HEK293 (cell line): ENCODE results near the gene RFLNA.

Experiments
- CTCF ChIA-PET: fragments of 350-600 bp; formaldehyde crosslinking; extraction: SDS; loops from one replicate; lab custom pipeline; 2021; ENCODE audit warnings: antibody characterized with exemption; lab: Yijun Ruan, JAX
- POLR2A ChIA-PET: fragments of 300-600 bp; formaldehyde crosslinking; extraction: SDS; loops from one replicate; lab custom pipeline; 2020; ENCODE audit warnings: antibody characterized with exemption, inconsistent platforms; lab: Yijun Ruan, JAX
- H3K27ac ChIP-seq: fragments of 200-500 bp; sonication (Bioruptor generic); 2 replicates; pipeline ENCODE4 v1.5.1; 2014; ENCODE audit warnings: low read depth, low read length, control low read depth, inconsistent platforms; ENCODE audit errors: extremely low read depth
- H3K36me3 ChIP-seq, 2 experiments: fragments of 200-500 bp in 1 of 2; sonication (Bioruptor generic) in 1 of 2; 1 replicate in 1 of 2; 2 replicates in 1 of 2; pipeline ENCODE4 v1.5.1; 2014 to 2017; ENCODE audit warnings: inconsistent platforms in 2 of 2, low read length in 2 of 2; ENCODE audit not compliant: control insufficient read depth in 2 of 2, insufficient read depth in 1 of 2
- H3K4me1 ChIP-seq: fragments of 200-500 bp; sonication (Bioruptor generic); 2 replicates; pipeline ENCODE4 v1.5.1; 2014; ENCODE audit warnings: mild to moderate bottlenecking, low read length, inconsistent platforms; ENCODE audit not compliant: control insufficient read depth, insufficient read depth
- H3K4me3 ChIP-seq: 2 replicates; pipeline ENCODE4 v1.5.1; 2011; ENCODE audit warnings: low read depth, mild to moderate bottlenecking, control low read depth, low read length, moderate library complexity
- H3K9me3 ChIP-seq: fragments of 200-500 bp; sonication (Bioruptor generic); 2 replicates; pipeline ENCODE4 v1.5.1; 2014; ENCODE audit warnings: low read depth, low read length, inconsistent platforms; ENCODE audit not compliant: control insufficient read depth, insufficient read depth
- EGR2 ChIP-seq: fragments of 450-650 bp; formaldehyde crosslinking; IDR thresholded peaks from 2 replicates; pipeline ENCODE4 v1.5.1; 2016; ENCODE audit warnings: low read depth, missing biosample characterization, missing genetic modification characterization
- KLF16 ChIP-seq: fragments of 450-650 bp; formaldehyde crosslinking; IDR thresholded peaks from 2 replicates; pipeline ENCODE4 v1.5.1; 2017; ENCODE audit warnings: missing biosample characterization, missing genetic modification characterization
- KLF17 ChIP-seq: fragments of 450-650 bp; formaldehyde crosslinking; IDR thresholded peaks from 2 replicates; pipeline ENCODE4 v1.5.1; 2016; ENCODE audit warnings: missing biosample characterization, missing genetic modification characterization
- KLF8 ChIP-seq: fragments of 450-650 bp; formaldehyde crosslinking; IDR thresholded peaks from 2 replicates; pipeline ENCODE4 v1.5.1; 2016; ENCODE audit warnings: missing biosample characterization, missing genetic modification characterization
- KLF9 ChIP-seq: fragments of 450-650 bp; formaldehyde crosslinking; IDR thresholded peaks from 2 replicates; pipeline ENCODE4 v1.5.1; 2016; ENCODE audit warnings: missing biosample characterization, missing genetic modification characterization, low read depth
- SALL2 ChIP-seq: fragments of 450-650 bp; formaldehyde crosslinking; IDR thresholded peaks from 2 replicates; pipeline ENCODE4 v1.5.0; 2017; ENCODE audit warnings: missing biosample characterization, mild to moderate bottlenecking, missing genetic modification characterization, borderline replicate concordance
- SCRT1 ChIP-seq: fragments of 450-650 bp; formaldehyde crosslinking; IDR thresholded peaks from 2 replicates; pipeline ENCODE4 v1.5.1; 2016; ENCODE audit warnings: missing biosample characterization, missing genetic modification characterization, borderline replicate concordance
- SP3 ChIP-seq: fragments of 450-650 bp; formaldehyde crosslinking; IDR thresholded peaks from 2 replicates; pipeline ENCODE4 v1.5.1; 2016; ENCODE audit warnings: missing biosample characterization, missing genetic modification characterization
- ZBTB17 ChIP-seq: fragments of 450-650 bp; formaldehyde crosslinking; IDR thresholded peaks from 2 replicates; pipeline ENCODE4 v1.5.1; 2016; ENCODE audit warnings: missing biosample characterization, missing genetic modification characterization
- ZFHX2 ChIP-seq: fragments of 450-650 bp; formaldehyde crosslinking; conservative IDR thresholded peaks from 2 replicates; pipeline ENCODE4 v1.5.1; 2016; ENCODE audit warnings: missing biosample characterization, missing genetic modification characterization
- ZIC2 ChIP-seq: fragments of 450-650 bp; formaldehyde crosslinking; IDR thresholded peaks from 2 replicates; pipeline ENCODE4 v1.5.1; 2016; ENCODE audit warnings: missing biosample characterization, missing genetic modification characterization
- ZNF133 ChIP-seq: fragments of 450-650 bp; formaldehyde crosslinking; IDR thresholded peaks from 2 replicates; pipeline ENCODE4 v1.5.1; 2016; ENCODE audit warnings: missing biosample characterization, missing genetic modification characterization
- ZNF366 ChIP-seq: fragments of 450-650 bp; formaldehyde crosslinking; conservative IDR thresholded peaks from 2 replicates; pipeline ENCODE4 v1.5.1; 2016; ENCODE audit warnings: missing biosample characterization, missing genetic modification characterization
- ZNF398 ChIP-seq: fragments of 450-650 bp; formaldehyde crosslinking; IDR thresholded peaks from 2 replicates; pipeline ENCODE4 v1.5.1; 2017; ENCODE audit warnings: missing biosample characterization, missing genetic modification characterization
- ZNF423 ChIP-seq: fragments of 450-650 bp; formaldehyde crosslinking; IDR thresholded peaks from 2 replicates; pipeline ENCODE4 v1.5.1; 2016; ENCODE audit warnings: missing biosample characterization, missing genetic modification characterization
- ZNF449 ChIP-seq: fragments of 450-650 bp; formaldehyde crosslinking; IDR thresholded peaks from 2 replicates; pipeline ENCODE4 v1.5.1; 2017; ENCODE audit warnings: missing biosample characterization, mild to moderate bottlenecking, missing genetic modification characterization, moderate library complexity
- ZNF513 ChIP-seq: fragments of 450-650 bp; IDR thresholded peaks from 2 replicates; pipeline ENCODE4 v1.5.1; 2018; ENCODE audit warnings: missing biosample characterization, missing genetic modification characterization
- ZNF548 ChIP-seq: fragments of 450-650 bp; formaldehyde crosslinking; IDR thresholded peaks from 2 replicates; pipeline ENCODE4 v1.5.1; 2016; ENCODE audit warnings: missing biosample characterization, missing genetic modification characterization
- ZNF623 ChIP-seq: fragments of 450-650 bp; formaldehyde crosslinking; IDR thresholded peaks from 2 replicates; pipeline ENCODE4 v1.5.1; 2016; ENCODE audit warnings: missing biosample characterization, missing genetic modification characterization
- ZNF645 ChIP-seq: fragments of 450-650 bp; formaldehyde crosslinking; IDR thresholded peaks from 2 replicates; pipeline ENCODE4; 2016; ENCODE audit warnings: missing biosample characterization, missing genetic modification characterization
- ZNF670 ChIP-seq: fragments of 450-650 bp; formaldehyde crosslinking; IDR thresholded peaks from 2 replicates; pipeline ENCODE4 v1.5.1; 2016; ENCODE audit warnings: missing biosample characterization, missing genetic modification characterization, low read depth

The RFLNA gene

GRCh38 chr12:124277394-124278241 lies 17.3 kb upstream of the RFLNA start:
- Histone ChIP-seq H3K9me3 (no peaks in the 10 kb centered on the region), H3K27ac (no peak overlapping the region), H3K4me1 (no peaks in the 10 kb centered on the region), H3K4me3 (no peak overlapping the region), H3K36me3 (no peaks in the 10 kb centered on the region)
- TF ChIP-seq KLF16 (tag by site-specific recombination): no peak
- peak; percentile 45; the same call in 1 of the 2 replicates for TF ChIP-seq ZBTB17
- no peak for TF ChIP-seq ZNF623 (tag by site-specific recombination)
- TF ChIP-seq KLF8 (tag by site-specific recombination): no peak
- peak; percentile 32; the same call in 1 of the 2 replicates for TF ChIP-seq KLF9 (tag by site-specific recombination)
- TF ChIP-seq SCRT1 (tag by site-specific recombination): peak; percentile 55; the same call in 1 of the 2 replicates
- TF ChIP-seq ZNF366 (tag by site-specific recombination): peak; percentile 85
- TF ChIP-seq ZNF513 (tag by site-specific recombination): peak; percentile 94
- peak; percentile 99 for TF ChIP-seq EGR2
- TF ChIP-seq ZNF449 (tag by site-specific recombination): peak; percentile 89
- peak; percentile 56; the same call in 1 of the 2 replicates for TF ChIP-seq ZNF645
- 0 out of 2 replicates have a peak, but pooled peaks have one; percentile 36 for TF ChIP-seq SP3 (tag by site-specific recombination)
- peak; percentile 81 for TF ChIP-seq ZNF398
- TF ChIP-seq ZNF670 (tag by site-specific recombination): peak; percentile 68; the same call in 1 of the 2 replicates
- TF ChIP-seq KLF17 (tag by site-specific recombination): no peak
- peak; percentile 94 for TF ChIP-seq ZIC2 (tag by site-specific recombination)
- 0 out of 2 replicates have a peak, but pooled peaks have one; percentile 21 for TF ChIP-seq ZNF548 (tag by site-specific recombination)
- peak; percentile 96 for TF ChIP-seq ZFHX2 (tag by site-specific recombination)
- peak; percentile 22; the same call in 1 of the 2 replicates for TF ChIP-seq ZNF133
- TF ChIP-seq SALL2: peak; percentile 39; the same call in 1 of the 2 replicates
- TF ChIP-seq ZNF423 (tag by site-specific recombination): 0 out of 2 replicates have a peak, but pooled peaks have one; percentile 41
- POLR2A ChIA-PET: no interaction called here
- CTCF ChIA-PET: interaction anchor here (0.6 to 1.1 kb wide), 3 partner anchors 95 to 404 kb away, joined by 3 to 4 read pairs (median 3); no protein-coding TSS in a partner anchor
